Progenitor cell of endocrine pancreas (in vitro differentiated cells): Measurements from ENCODE around the gene CAMP. TPM values are rescaled to one million over a fixed set of nuclear protein-coding genes. Genes with fewer than 3 reads are reported as not detected.

ENCODE experiments used
- DNase-seq: peaks from one replicate; pipeline ENCODE4 v3.0.0; 2021; ENCODE audit warnings: low spot score; ENCODE audit not compliant: unreplicated experiment
- H3K27ac Mint-ChIP-seq: 2 replicates; pipeline ENCODE4 v1.8.0; 2021; ENCODE audit warnings: mild to moderate bottlenecking, moderate library complexity, mixed read lengths
- H3K27me3 Mint-ChIP-seq: 2 replicates; pipeline ENCODE4 v1.8.0; 2021; ENCODE audit warnings: mixed read lengths
- H3K36me3 Mint-ChIP-seq: 2 replicates; pipeline ENCODE4 v1.8.0; 2022; ENCODE audit warnings: mixed read lengths; ENCODE audit not compliant: insufficient read depth
- H3K4me1 Mint-ChIP-seq: 2 replicates; pipeline ENCODE4 v1.8.0; 2021; ENCODE audit warnings: low read depth, mixed read lengths
- H3K4me3 Mint-ChIP-seq: 2 replicates; pipeline ENCODE4 v1.8.0; 2021; ENCODE audit warnings: low read depth, mild to moderate bottlenecking, moderate library complexity, mixed read lengths
- H3K9me3 Mint-ChIP-seq: 2 replicates; pipeline ENCODE4 v1.8.0; 2021; ENCODE audit warnings: low read depth, mixed read lengths
- total RNA-seq: library from RNA; stranded (reverse); gene quantifications from 2 replicates; pipeline ENCODE4 v1.2.1, GENCODE V29; 2021
- TF ChIP-seq, protein P1 (sequence below): fragments of 200-600 bp; sonication (generic); IDR thresholded peaks from one replicate; pipeline ENCODE4 v1.5.0; 2021; ENCODE audit warnings: antibody characterized with exemption, mild to moderate bottlenecking; ENCODE audit not compliant: unreplicated experiment

The CAMP gene
- total RNA-seq, 1 donor from 2014 or later = not detected

DNA sequence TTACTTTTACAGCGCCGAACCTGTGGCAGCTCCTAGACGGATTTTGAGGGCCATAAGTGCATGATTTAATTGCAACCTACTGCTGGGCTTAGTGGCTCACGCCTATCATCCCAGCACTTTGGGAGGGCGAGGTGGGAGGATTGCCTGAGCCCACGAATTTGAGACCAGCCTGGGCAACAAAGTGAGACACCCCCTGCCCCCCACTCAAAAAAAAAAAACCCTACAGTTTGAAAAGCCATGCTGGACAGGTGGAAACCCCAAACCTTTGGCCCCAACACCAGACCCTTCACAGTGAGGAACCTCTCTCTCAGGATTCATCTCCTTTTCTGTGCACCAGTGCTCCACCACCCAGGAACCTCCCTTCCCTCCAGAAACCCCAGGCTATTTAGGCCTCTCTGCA is 34.0 kb upstream of the CAMP start:
- H3K27me3 Mint-ChIP-seq = no peaks in the 10 kb centered on the region
- TF ChIP-seq, protein P1, sequence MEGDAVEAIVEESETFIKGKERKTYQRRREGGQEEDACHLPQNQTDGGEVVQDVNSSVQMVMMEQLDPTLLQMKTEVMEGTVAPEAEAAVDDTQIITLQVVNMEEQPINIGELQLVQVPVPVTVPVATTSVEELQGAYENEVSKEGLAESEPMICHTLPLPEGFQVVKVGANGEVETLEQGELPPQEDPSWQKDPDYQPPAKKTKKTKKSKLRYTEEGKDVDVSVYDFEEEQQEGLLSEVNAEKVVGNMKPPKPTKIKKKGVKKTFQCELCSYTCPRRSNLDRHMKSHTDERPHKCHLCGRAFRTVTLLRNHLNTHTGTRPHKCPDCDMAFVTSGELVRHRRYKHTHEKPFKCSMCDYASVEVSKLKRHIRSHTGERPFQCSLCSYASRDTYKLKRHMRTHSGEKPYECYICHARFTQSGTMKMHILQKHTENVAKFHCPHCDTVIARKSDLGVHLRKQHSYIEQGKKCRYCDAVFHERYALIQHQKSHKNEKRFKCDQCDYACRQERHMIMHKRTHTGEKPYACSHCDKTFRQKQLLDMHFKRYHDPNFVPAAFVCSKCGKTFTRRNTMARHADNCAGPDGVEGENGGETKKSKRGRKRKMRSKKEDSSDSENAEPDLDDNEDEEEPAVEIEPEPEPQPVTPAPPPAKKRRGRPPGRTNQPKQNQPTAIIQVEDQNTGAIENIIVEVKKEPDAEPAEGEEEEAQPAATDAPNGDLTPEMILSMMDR = no peak
- peaks cover 12% of the 10 kb centered on the region for H3K4me1 Mint-ChIP-seq
- H3K27ac Mint-ChIP-seq = peak overlapping the region; percentile 91
- no peaks in the 10 kb centered on the region for H3K9me3 Mint-ChIP-seq
- peaks cover 2% of the 10 kb centered on the region for H3K36me3 Mint-ChIP-seq
- no peak overlapping the region for H3K4me3 Mint-ChIP-seq
- DNase-seq = no peak

DNA sequence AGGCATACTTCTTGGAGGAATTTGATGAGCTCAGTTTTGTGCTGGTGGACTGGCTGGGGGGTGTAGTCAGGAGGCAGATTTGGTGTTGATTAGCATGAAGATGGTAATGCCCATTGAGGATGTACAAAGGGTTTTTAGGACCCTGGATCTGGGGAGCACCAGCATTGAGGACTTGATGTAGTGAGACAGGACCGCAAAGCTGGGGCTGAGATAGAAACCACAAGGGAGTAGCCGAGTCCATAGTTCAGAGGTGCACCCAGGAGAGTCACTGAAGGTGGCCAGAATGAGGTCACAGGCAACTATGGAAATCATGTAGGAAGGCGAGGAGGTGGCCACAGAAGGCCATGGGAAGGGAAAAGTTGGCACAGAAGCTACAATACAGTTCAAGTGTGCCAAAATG is 32.4 kb upstream of the CAMP start:
- H3K4me1 Mint-ChIP-seq = peaks cover 10% of the 10 kb centered on the region
- TF ChIP-seq, protein P1 = no peak
- H3K36me3 Mint-ChIP-seq = peaks cover 1% of the 10 kb centered on the region
- DNase-seq = no peak
- H3K27ac Mint-ChIP-seq = no peak overlapping the region
- no peak overlapping the region for H3K4me3 Mint-ChIP-seq
- no peaks in the 10 kb centered on the region for H3K9me3 Mint-ChIP-seq
- H3K27me3 Mint-ChIP-seq = no peaks in the 10 kb centered on the region

DNA sequence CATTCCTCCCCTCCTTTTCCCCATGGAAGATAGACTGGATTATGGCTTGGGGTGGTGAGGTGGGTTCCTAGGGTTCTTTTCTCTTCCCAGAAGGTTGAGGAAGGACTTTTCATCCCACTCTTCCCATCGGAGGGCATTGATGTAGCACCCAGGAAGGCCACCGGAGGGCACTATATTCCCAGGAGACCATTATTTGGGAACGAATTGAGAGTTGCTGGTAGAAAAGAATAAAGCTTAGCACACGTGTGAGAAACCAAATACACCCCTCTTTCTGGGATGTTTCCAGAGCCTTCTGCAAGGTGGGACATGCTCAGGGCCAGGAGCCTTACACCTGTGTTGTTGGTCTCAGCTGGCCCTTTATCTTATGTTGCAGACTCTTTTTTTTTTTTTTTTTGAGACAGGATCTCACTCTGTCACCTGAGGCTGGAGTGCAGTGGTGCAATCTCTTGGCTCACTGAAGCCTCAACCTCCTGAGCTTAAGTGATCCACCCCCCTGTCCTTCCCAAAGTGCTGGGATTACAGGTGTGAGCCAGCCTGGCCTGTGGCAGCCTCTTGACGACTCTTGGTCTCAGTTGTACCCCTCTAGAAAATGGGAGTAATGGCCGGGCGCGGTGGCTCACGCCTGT is 28.7 kb upstream of the CAMP start:
- Mint-ChIP-seq H3K4me1 (no peaks in the 10 kb centered on the region), H3K27ac (no peak overlapping the region)
- peak; percentile 71 for DNase-seq

DNA sequence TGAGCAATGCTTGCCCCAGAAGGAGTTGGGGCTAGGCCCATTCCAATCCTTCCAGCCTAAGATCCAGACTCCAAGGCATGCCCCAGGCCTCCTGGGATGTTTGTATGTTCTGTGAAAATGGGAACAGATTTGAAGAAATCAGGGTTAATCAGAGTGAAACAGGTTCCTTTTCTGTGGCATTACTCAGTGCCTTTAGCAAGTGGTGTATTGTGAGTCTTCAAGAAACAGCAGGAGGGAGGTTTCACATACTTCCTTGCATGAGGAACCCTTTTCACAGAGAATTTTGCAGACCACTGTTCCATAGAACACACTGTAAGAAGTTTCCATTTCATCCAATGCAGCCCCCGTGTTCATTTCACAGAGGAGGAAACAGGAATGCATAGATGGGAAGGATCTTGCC is 26.7 kb upstream of the CAMP start:
- Mint-ChIP-seq H3K9me3 (no peaks in the 10 kb centered on the region), H3K36me3 (no peaks in the 10 kb centered on the region), H3K4me1 (no peaks in the 10 kb centered on the region), H3K4me3 (no peak overlapping the region), H3K27ac (no peak overlapping the region), H3K27me3 (no peaks in the 10 kb centered on the region)
- no peak for DNase-seq
- TF ChIP-seq, protein P1 = no peak

More for the DNA sequence above, 28.7 kb upstream of the CAMP start:
- Mint-ChIP-seq H3K36me3 (no peaks in the 10 kb centered on the region), H3K27me3 (no peaks in the 10 kb centered on the region), H3K4me3 (no peak overlapping the region), H3K9me3 (no peaks in the 10 kb centered on the region)
- TF ChIP-seq, protein P1 = peak; percentile 90

DNA sequence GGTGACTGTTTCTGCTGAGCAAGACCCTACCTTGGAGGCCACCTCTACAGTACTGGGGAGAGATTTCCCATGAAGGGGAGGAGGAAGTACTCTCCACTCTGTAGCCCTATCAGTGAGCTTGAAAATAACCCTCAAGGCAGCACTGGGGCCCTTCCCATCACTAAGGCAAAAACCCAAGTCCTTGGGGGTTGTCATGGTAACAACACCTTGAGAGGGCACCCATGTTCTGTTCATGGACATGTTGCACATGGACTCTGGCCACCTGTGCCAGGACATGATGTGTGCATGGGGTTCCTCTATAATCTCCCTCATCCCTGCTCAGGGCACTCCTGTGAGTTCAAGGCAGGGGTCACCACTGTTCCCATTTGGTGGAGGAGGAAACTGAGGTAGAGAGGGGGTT is 24.2 kb upstream of the CAMP start:
- no peak for DNase-seq
- Mint-ChIP-seq H3K4me1 (no peaks in the 10 kb centered on the region), H3K36me3 (no peaks in the 10 kb centered on the region), H3K9me3 (no peaks in the 10 kb centered on the region), H3K27ac (no peak overlapping the region), H3K27me3 (no peaks in the 10 kb centered on the region), H3K4me3 (no peak overlapping the region)
- TF ChIP-seq, protein P1 = no peak
